ENCODE data around the gene MARCHF11. TPM values are rescaled to one million over a fixed set of nuclear protein-coding genes. Genes with fewer than 3 reads are reported as not detected.

MARCHF11 gene
- total RNA-seq, 1 donor from 2014 or later = not detected

DNA sequence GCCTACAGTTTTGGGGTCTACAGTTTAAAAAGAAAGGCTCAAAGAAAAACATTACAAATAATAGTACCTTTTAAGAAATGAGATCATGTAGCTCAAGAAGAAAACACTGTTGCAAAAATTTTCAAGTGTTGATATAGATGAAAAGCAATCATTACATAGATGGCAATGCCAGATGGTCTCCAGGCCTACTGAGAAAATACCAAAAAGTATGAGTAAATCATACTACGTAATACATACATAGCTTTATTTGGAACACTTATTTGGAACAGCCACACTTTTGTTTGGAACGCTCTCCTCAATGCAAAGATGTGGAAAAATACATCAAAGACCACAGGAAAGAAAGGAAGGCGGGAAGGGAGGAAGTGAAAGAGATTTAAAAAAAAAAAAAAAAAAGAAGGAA lies 44.1 kb downstream of the MARCHF11 start:
- peaks cover 4% of the 10 kb centered on the region for H3K4me1 Mint-ChIP-seq
- Histone ChIP-seq H3K36me3 (no peaks in the 10 kb centered on the region), H3K9me3 (ENCODE audit: low read depth) (peaks cover 19% of the 10 kb centered on the region), H2AFZ (replicated peaks) (no peak overlapping the region), H3F3A (ENCODE audit: low read depth) (no peaks in the 10 kb centered on the region), H3K9ac (no peak overlapping the region), H3K79me2 (ENCODE audit: low read depth) (no peaks in the 10 kb centered on the region), H3K27me3 (no peaks in the 10 kb centered on the region), H3K4me3 (no peak overlapping the region), H3K4me1 (peaks cover 10% of the 10 kb centered on the region), H4K20me1 (ENCODE audit: low read depth) (no peaks in the 10 kb centered on the region), H3K4me2 (peak overlapping the region; percentile 32), H3K27ac (no peak overlapping the region)
- H3K36me3 Mint-ChIP-seq = no peaks in the 10 kb centered on the region
- DNase-seq (ENCODE audit: low spot score) = no peak
- no peaks in the 10 kb centered on the region for H3K27me3 Mint-ChIP-seq (ENCODE audit: insufficient read depth, low read depth)
- TF ChIP-seq EZH2phosphoT487 (IDR thresholded peaks at IDR 0.05) (no peak), EZH2 (IDR thresholded peaks at IDR 0.05) (no peak), CTCF (IDR thresholded peaks at IDR 0.05) (no peak)
- no peak overlapping the region for H3K27ac Mint-ChIP-seq
- peaks cover 15% of the 10 kb centered on the region for H3K9me3 Mint-ChIP-seq
- H3K4me3 Mint-ChIP-seq = no peak overlapping the region

- Histone ChIP-seq H3K36me3 (no peaks in the 10 kb centered on the region), H3K9ac (no peak overlapping the region), H4K20me1 (ENCODE audit: low read depth) (no peaks in the 10 kb centered on the region), H3K79me2 (ENCODE audit: low read depth) (no peaks in the 10 kb centered on the region), H3K4me1 (peaks cover 10% of the 10 kb centered on the region), H3F3A (ENCODE audit: low read depth) (no peaks in the 10 kb centered on the region), H3K27me3 (no peaks in the 10 kb centered on the region), H3K9me3 (ENCODE audit: low read depth) (peaks cover 19% of the 10 kb centered on the region), H3K4me2 (peak overlapping the region; percentile 32), H3K4me3 (no peak overlapping the region), H2AFZ (replicated peaks) (no peak overlapping the region), H3K27ac (no peak overlapping the region)
- Mint-ChIP-seq H3K4me1 (peaks cover 4% of the 10 kb centered on the region), H3K4me3 (no peak overlapping the region), H3K9me3 (peaks cover 15% of the 10 kb centered on the region), H3K27ac (no peak overlapping the region), H3K36me3 (no peaks in the 10 kb centered on the region), H3K27me3 (ENCODE audit: insufficient read depth, low read depth) (no peaks in the 10 kb centered on the region)
- peak; percentile 63 for DNase-seq (ENCODE audit: low spot score)
- TF ChIP-seq CTCF (IDR thresholded peaks at IDR 0.05) = no peak
- no peak for TF ChIP-seq EZH2phosphoT487 (IDR thresholded peaks at IDR 0.05)
- no peak for TF ChIP-seq EZH2 (IDR thresholded peaks at IDR 0.05)
These were observed 44.6 kb downstream of the MARCHF11 start for GRCh38 chr5:16135003-16135402.

GRCh38 chr5:16134204-16134603 lies 45.4 kb downstream of the MARCHF11 start:
- no peak for DNase-seq (ENCODE audit: low spot score)
- Histone ChIP-seq H3K4me3 (no peak overlapping the region), H3K9me3 (ENCODE audit: low read depth) (peaks cover 13% of the 10 kb centered on the region), H3F3A (ENCODE audit: low read depth) (no peaks in the 10 kb centered on the region), H4K20me1 (ENCODE audit: low read depth) (no peaks in the 10 kb centered on the region), H2AFZ (replicated peaks) (no peak overlapping the region), H3K36me3 (no peaks in the 10 kb centered on the region), H3K4me2 (no peak overlapping the region), H3K4me1 (peaks cover 10% of the 10 kb centered on the region), H3K27me3 (no peaks in the 10 kb centered on the region), H3K27ac (no peak overlapping the region), H3K9ac (no peak overlapping the region), H3K79me2 (ENCODE audit: low read depth) (no peaks in the 10 kb centered on the region)
- Mint-ChIP-seq H3K36me3 (no peaks in the 10 kb centered on the region), H3K27ac (no peak overlapping the region), H3K4me3 (no peak overlapping the region), H3K9me3 (peaks cover 14% of the 10 kb centered on the region), H3K4me1 (peaks cover 4% of the 10 kb centered on the region), H3K27me3 (ENCODE audit: insufficient read depth, low read depth) (no peaks in the 10 kb centered on the region)
- TF ChIP-seq CTCF (IDR thresholded peaks at IDR 0.05) = no peak
- TF ChIP-seq EZH2phosphoT487 (IDR thresholded peaks at IDR 0.05) = no peak
- no peak for TF ChIP-seq EZH2 (IDR thresholded peaks at IDR 0.05)

Measured in neural progenitor cell (in vitro differentiated cells).